T-helper 2 cell treated with Interferon-gamma antibody and Interleukin-4, amounts not matched to agents 5 μg/mL and 100 μg/mL, for 36 hours (primary cell): Measurements from ENCODE around the gene PNPLA7.
"Not testable (repeated sequence)": the region's sequence is repeated elsewhere in the genome, so short reads cannot be mapped to it uniquely, and the experiment has no call there.

Experiments
- DNase-seq: peaks from one replicate; pipeline ENCODE4 v3.0.0; 2021; ENCODE audit warnings: low spot score
- H3K27ac Mint-ChIP-seq: one replicate; pipeline ENCODE4 v1.8.0; 2021; ENCODE audit warnings: mild to moderate bottlenecking, mixed read lengths
- H3K27me3 Mint-ChIP-seq: one replicate; pipeline ENCODE4 v1.8.0; 2021; ENCODE audit warnings: low read depth, mixed read lengths
- H3K36me3 Mint-ChIP-seq: one replicate; pipeline ENCODE4 v1.8.0; 2021; ENCODE audit warnings: low read depth, mixed read lengths
- H3K4me1 Mint-ChIP-seq: one replicate; pipeline ENCODE4 v1.8.0; 2021; ENCODE audit warnings: low read depth, mixed read lengths
- H3K4me3 Mint-ChIP-seq: one replicate; pipeline ENCODE4 v1.8.0; 2022; ENCODE audit warnings: mild to moderate bottlenecking, moderate library complexity, mixed read lengths
- H3K9me3 Mint-ChIP-seq: one replicate; pipeline ENCODE4 v1.8.0; 2021; ENCODE audit warnings: mixed read lengths

The PNPLA7 gene

DNA sequence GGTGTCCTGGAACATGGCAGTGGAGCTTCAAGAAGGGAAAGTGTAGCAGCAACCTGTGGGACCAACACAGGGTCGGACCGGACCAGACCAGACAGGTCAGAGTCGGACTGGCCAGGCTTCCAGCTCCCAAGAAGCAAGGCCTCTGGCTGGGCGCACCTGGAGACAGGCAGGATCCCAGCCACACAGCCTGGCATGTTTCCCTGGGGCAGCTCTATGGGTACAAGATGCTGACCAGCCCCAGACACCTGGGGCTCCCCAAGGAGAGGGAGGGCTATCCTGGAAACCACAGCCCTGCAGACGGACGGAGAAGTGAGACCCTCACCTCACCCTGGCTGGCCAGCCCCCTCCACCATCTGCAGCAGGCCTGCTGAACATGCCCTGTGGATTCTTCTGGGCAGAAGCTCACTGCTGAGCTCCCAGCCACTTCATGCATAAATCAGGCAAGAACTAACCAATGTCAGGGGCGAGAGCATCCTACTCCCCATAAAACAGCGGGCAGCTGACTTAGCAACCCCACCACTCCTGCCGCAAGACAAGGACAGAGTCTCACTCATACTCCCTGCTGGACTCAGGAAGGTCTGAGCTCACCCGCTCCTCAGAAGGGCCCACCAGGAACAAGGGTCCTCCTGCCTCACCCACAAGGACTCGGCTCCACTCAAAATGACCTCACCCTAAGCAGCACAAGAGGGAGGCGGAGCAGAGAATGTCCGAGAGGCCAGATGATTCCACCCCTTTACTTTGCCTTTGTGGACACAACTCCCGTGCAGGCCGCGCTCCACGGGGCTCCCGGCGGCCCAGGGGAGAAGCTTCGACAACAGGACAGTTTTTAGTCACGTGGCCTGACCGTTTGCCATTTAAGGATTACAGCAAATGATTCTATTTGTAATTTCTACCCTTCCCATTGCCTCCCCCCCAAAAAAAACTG is 31.4 kb upstream of the PNPLA7 start:
- Mint-ChIP-seq H3K36me3 (peaks cover 20% of the 10 kb centered on the region), H3K27ac (no peak overlapping the region), H3K9me3 (no peaks in the 10 kb centered on the region), H3K4me3 (no peak overlapping the region), H3K27me3 (no peaks in the 10 kb centered on the region), H3K4me1 (peaks cover 9% of the 10 kb centered on the region)
- DNase-seq: no peak

DNA sequence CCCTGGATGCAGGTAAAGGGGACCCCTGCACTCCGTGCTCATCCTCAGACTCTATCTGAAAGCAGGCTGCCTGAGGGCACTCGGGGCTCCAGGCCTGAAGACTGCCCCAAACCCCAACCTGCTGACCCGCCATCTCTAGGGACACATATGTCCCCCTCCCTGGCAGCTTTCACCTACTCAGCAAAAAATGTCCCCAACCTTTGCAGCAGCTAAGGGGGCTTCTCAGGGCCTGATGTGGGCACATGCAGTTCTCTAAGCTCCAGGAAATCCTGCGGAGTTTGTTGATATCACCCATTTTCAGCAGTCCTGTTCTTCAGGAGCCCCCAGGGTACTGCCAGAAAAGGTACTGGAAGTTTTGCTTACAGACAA is 30.7 kb upstream of the PNPLA7 start:
- H3K27me3 Mint-ChIP-seq: no peaks in the 10 kb centered on the region
- no peak overlapping the region for H3K4me3 Mint-ChIP-seq
- H3K9me3 Mint-ChIP-seq: no peaks in the 10 kb centered on the region
- H3K4me1 Mint-ChIP-seq: peaks cover 15% of the 10 kb centered on the region
- no peak overlapping the region for H3K27ac Mint-ChIP-seq
- DNase-seq: no peak
- H3K36me3 Mint-ChIP-seq: peaks cover 18% of the 10 kb centered on the region

DNA sequence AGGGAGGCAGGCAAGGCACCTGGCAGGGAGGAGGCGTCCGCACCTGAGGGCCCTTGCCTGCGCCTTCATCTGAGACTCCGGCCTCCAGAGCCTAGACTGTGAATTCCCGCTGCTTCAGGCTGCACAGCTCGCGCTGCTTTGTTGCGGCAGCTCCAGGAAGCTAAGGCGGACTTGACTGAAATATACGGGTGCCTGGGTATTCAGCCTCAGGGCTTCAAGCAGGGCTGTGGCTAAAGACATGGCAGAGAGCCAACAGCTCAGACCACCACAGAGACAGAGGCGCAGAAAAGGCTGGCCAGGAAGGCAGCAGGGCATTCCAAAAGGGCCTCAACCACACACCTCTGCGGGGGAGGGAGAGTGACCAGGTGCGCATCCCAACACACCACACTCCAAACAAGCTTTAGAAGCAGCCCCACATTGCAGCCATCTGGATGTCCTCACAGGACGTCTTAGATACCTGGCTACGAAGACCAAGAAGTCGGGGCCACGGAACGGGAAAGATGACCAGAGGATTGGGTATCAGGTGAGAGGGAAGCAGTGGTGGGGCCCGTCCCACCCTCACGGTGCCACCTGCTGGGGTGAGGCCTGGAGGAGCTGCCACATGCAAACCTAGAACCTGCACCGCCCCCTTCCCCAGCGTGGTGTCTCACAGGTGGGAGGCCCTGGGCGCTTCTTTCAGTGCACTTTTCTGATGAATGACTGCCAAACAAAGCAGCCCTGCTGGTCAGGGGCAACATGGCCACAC is 30.2 kb upstream of the PNPLA7 start:
- peaks cover 23% of the 10 kb centered on the region for H3K36me3 Mint-ChIP-seq
- H3K27me3 Mint-ChIP-seq: no peaks in the 10 kb centered on the region
- peaks cover 20% of the 10 kb centered on the region for H3K4me1 Mint-ChIP-seq
- H3K9me3 Mint-ChIP-seq: no peaks in the 10 kb centered on the region
- no peak overlapping the region for H3K27ac Mint-ChIP-seq
- H3K4me3 Mint-ChIP-seq: no peak overlapping the region
- no peak for DNase-seq

DNA sequence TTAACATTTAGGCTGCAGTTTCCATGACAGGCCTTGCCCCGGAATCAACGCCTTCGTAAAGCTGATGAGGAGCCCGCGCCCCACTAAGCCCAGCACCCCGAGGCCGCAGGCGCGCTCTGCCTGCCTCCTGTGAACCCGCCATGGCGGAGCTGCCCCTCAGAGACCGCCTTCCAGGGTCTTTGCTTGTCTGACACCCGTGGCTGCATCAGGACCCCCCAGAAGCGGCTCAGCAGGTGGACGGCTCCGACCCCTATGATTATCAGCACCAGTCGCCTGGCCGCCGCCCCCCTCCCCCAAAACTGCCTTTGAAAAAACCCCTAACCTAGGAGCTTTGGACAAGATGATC is 29.0 kb upstream of the PNPLA7 start:
- H3K27me3 Mint-ChIP-seq: no peaks in the 10 kb centered on the region
- peaks cover 21% of the 10 kb centered on the region for H3K4me1 Mint-ChIP-seq
- no peak for DNase-seq
- peak overlapping the region; percentile 57 for H3K27ac Mint-ChIP-seq
- H3K36me3 Mint-ChIP-seq: peaks cover 25% of the 10 kb centered on the region
- no peaks in the 10 kb centered on the region for H3K9me3 Mint-ChIP-seq
- H3K4me3 Mint-ChIP-seq: peak overlapping the region; percentile 85

DNA sequence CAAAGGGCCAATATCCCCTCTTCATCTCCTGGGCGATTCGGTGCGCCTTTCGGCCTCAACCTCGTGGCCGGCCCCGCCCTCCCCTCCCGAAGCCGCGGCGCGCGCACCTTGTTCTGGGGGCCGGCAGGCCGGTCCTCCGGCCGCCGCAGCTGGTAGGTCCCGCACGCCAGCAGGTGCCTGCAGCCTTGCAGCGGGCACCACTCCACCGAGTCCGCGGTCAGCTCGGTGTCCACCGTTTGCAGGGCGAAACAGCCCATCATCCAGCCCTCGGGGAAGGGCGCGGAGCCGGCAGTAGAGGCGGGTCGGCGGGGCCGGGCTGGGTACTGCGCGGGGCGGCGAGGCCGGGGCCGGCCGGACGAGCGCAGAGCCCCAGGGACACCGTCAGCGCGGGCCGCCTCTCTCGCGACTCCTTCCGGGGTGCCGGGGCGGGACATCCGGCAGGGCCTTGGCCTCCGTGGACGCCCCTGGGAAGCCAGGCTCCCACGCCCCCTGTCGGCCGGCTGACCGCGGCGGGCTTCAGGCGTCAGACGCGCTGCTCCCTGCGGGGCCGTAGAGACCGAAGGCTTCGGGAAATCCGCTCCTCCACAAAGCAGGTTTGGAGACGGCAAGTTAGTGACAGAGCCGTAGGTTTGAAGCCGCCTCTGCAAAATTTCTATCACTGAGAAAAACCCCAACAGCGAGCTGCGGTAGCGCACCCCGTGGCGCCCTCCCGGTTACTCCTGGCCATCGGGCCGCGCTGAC is 28.5 kb upstream of the PNPLA7 start, which contains the start of gene DPH7:
Gene DPH7 (minus strand): TSS at position 408 of the 741 bp plus-strand sequence. CDS start 148 bp downstream, at position 260.
- Mint-ChIP-seq H3K4me3 (peak within 1 kb of the TSS; percentile 85), H3K27me3 (no peaks in the 10 kb centered on the region), H3K27ac (peak within 1 kb of the TSS; percentile 59), H3K36me3 (peaks cover 25% of the 10 kb centered on the region), H3K9me3 (no peaks in the 10 kb centered on the region), H3K4me1 (peaks cover 21% of the 10 kb centered on the region)
- peak; percentile 94 for DNase-seq

DNA sequence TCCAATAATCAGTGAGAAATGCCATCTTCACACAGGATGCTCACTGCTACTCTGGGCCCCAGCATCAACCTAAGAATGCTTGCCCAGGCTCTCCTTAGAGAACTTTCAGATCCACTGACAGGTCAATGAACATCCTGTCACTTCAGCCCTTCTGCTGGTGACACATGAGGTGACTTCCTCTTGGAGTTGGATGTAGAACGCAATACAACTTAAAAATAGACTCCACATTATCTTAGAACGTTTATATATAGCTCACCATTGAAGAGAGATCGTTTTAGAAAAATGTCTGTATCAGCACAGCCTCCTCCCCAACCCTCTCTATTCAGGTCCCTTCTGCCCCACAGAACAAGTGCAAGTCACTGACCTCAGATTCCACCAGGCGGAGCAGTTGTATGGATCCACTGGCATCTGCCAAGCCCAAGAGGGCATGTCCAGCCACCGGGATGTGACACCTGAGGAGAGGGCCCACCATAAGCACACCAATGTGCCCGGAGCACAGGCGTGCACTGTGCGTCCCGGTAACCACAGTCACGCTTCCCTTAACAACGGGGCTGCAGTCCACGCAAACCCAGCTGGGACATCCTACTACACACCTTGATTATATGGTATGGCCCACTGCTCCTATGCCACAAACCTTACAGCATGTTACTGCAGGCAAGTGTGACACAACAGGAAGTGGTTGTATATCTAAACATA is 25.7 kb upstream of the PNPLA7 start:
- Mint-ChIP-seq H3K4me3 (peak overlapping the region; percentile 63), H3K27me3 (no peaks in the 10 kb centered on the region)

DNA sequence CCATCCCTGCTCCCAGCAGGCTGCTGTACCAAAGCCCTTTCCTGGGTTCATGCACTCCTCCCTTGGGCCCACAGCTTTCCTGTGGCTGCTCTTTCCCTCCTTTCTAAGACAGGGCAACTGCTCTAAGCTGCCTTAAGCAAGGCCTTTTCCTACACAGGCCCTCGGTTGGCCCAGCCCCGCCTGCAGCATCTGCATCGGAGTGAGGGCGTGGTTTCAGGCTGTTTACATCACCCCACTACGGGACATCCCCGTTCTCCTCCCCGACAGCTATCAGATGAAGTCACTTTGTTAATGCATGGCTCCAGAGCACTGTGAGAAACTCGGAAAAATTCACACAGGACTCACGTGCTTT is 25.1 kb upstream of the PNPLA7 start:
- peak overlapping the region; percentile 68 for H3K27ac Mint-ChIP-seq
- H3K36me3 Mint-ChIP-seq: peaks cover 25% of the 10 kb centered on the region
- peaks cover 21% of the 10 kb centered on the region for H3K4me1 Mint-ChIP-seq
- no peaks in the 10 kb centered on the region for H3K9me3 Mint-ChIP-seq
- H3K4me3 Mint-ChIP-seq: peak overlapping the region; percentile 63
- no peak for DNase-seq
- no peaks in the 10 kb centered on the region for H3K27me3 Mint-ChIP-seq

More for the DNA sequence above, 25.7 kb upstream of the PNPLA7 start:
- Mint-ChIP-seq H3K27ac (peak overlapping the region; percentile 68), H3K36me3 (peaks cover 25% of the 10 kb centered on the region), H3K9me3 (no peaks in the 10 kb centered on the region), H3K4me1 (peaks cover 21% of the 10 kb centered on the region)
- DNase-seq: no peak

DNA sequence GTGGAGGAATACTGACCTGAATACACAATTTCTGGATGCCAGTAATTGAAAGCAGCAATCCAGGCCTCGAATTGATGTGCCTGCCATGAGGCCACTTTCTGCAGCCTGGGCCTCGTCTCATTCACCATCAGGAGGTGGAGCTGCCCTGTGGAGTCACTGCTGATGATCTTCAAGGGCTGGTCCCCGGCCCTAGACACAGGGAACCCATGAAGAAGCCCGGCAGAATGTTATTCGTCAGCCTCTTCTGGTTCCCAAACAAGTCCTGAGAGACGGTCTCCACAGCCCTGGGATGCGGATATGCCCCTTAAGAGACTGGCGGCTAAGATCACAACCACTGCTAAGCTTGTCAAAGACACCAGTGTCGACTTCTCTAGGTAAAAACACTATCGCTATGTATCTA is 24.0 kb upstream of the PNPLA7 start:
- peaks cover 21% of the 10 kb centered on the region for H3K4me1 Mint-ChIP-seq
- DNase-seq: no peak
- no peaks in the 10 kb centered on the region for H3K27me3 Mint-ChIP-seq
- H3K9me3 Mint-ChIP-seq: no peaks in the 10 kb centered on the region
- no peak overlapping the region for H3K4me3 Mint-ChIP-seq
- H3K36me3 Mint-ChIP-seq: peaks cover 25% of the 10 kb centered on the region
- no peak overlapping the region for H3K27ac Mint-ChIP-seq

DNA sequence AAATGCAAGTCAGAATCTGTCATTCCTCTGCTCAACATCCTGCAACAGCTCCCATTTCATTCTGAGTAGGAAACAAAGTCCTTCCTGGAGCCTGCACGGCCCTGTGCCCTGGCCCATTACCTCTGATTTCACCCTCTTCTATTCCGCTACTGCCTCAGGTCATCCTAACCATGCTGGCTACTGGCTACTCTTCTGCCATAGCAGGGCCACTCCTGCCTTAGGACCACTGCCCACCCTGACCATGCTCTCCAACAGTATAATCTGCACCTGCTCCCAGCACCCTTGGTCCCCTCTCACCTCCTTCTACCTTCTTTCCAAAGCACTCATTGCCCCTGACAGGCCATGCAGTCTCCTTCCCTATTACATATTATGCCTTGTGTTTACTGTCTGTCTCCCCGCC is 20.4 kb upstream of the PNPLA7 start:
- Mint-ChIP-seq H3K27me3 (no peaks in the 10 kb centered on the region), H3K4me3 (no peak overlapping the region), H3K4me1 (peaks cover 3% of the 10 kb centered on the region), H3K36me3 (peaks cover 16% of the 10 kb centered on the region), H3K27ac (no peak overlapping the region), H3K9me3 (no peaks in the 10 kb centered on the region)
- DNase-seq: no peak

DNA sequence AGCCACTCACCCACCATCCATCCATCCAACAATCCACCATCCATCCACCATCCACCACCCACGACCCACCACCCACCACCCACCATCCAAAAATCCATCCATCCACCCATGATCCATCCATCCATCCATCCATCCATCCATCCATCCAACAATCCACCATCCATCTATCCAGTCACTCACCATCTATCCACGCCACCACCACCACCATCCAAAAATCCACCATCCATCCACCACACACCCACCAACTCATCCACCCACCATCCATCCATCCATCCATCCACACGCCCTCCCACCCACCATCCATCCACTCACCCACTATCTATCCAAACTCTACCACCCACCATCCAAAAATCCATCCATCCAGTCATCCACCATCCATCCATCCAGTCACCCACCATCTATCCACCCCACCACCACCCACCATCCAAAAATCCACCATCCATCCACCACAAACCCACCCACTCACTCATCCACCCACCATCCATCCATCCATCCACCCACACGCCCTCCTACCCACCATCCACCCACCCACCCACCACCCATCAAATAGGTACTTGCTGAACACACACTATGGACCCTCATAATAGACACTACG is 19.5 kb upstream of the PNPLA7 start:
- no peaks in the 10 kb centered on the region for H3K4me1 Mint-ChIP-seq
- peaks cover 11% of the 10 kb centered on the region for H3K36me3 Mint-ChIP-seq
- H3K27me3 Mint-ChIP-seq: no peaks in the 10 kb centered on the region
- H3K27ac Mint-ChIP-seq: no peak overlapping the region
- H3K4me3 Mint-ChIP-seq: no peak overlapping the region
- DNase-seq: no peak
- no peaks in the 10 kb centered on the region for H3K9me3 Mint-ChIP-seq

DNA sequence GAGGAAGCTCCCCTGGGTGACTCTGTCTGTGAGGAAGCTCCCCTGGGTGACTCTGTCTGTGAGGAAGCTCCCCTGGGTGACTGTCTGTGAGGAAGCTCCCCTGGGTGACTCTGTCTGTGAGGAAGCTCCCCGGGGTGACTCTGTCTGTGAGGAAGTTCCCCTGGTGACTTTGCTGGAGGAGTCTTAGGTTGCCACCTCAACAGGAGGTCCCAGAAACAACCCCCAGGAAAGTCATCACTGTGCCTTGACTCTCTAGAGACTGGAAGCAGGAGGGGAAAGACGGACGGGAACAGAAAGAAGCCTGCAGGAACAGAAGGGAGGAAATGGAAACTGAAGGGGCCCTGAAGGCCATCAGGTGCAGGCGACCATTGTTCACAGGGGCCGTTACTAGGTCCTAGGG is 18.2 kb upstream of the PNPLA7 start:
- H3K4me3 Mint-ChIP-seq, H3K9me3 Mint-ChIP-seq, DNase-seq, H3K4me1 Mint-ChIP-seq, H3K27ac Mint-ChIP-seq, H3K27me3 Mint-ChIP-seq: not testable (repeated sequence)
- H3K36me3 Mint-ChIP-seq: peaks cover 19% of the 10 kb centered on the region

DNA sequence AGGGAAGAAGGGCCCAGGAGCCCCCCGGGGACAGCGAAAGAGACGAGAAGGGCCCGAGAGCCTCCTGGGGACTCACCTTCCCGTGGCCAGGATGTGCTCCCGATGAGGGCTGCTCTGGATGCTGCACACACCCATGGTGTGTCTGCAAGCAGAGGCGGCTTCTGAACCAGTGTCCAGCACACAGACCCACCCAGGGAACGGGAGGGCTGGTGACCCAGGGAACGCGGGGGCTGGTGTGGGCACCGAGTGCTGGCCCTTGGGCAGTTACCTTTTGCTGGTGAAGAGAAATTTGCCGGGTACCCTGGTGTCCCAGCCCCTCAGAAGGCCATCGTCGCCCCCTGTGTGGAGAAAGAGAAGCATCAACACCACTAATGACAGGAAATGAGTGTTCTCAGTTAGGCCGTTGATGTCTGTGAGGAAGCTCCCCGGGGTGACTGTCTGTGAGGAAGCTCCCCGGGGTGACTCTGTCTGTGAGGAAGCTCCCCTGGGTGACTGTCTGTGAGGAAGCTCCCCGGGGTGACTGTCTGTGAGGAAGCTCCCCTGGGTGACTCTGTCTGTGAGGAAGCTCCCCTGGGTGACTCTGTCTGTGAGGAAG is 14.7 kb upstream of the PNPLA7 start:
- Mint-ChIP-seq H3K27me3 (no peaks in the 10 kb centered on the region), H3K27ac (no peak overlapping the region), H3K9me3 (no peaks in the 10 kb centered on the region), H3K36me3 (peaks cover 16% of the 10 kb centered on the region), H3K4me1 (peaks cover 2% of the 10 kb centered on the region), H3K4me3 (no peak overlapping the region)
- DNase-seq: no peak

DNA sequence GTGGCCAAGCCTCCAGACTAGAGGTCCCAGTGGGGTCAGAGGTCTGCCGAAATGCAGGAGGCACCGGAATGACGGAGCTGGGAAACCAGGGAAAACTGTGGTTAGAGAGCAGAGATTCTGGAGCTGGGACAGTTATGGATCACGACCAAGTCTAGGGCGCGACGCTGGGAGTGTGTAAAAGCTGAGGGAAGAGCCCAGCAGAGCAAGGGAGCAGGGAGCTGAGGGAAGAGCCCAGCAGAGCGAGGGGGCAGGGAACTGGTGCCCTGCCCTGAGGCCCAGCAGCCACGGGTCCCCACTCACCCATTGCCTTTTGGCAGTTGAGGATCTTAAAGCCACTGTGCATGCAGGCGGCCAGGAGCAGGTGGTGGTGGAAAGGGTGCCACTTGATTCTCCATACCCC is 13.9 kb upstream of the PNPLA7 start:
- DNase-seq: no peak
- Mint-ChIP-seq H3K4me1 (peaks cover 2% of the 10 kb centered on the region), H3K4me3 (no peak overlapping the region), H3K36me3 (peaks cover 21% of the 10 kb centered on the region), H3K27me3 (no peaks in the 10 kb centered on the region), H3K9me3 (no peaks in the 10 kb centered on the region), H3K27ac (no peak overlapping the region)
